B cell (primary cell): ENCODE data around the gene HARBI1.

Source experiments
- CTCF ChIP-seq: fragments of 200-600 bp; IDR thresholded peaks from one replicate; pipeline ENCODE4 v1.8.0; 2022; ENCODE audit warnings: antibody characterized with exemption, mild to moderate bottlenecking
- EZH2 ChIP-seq: IDR thresholded peaks from 2 replicates; pipeline ENCODE4 v1.6.1; 2012; ENCODE audit warnings: borderline replicate concordance, low read depth, mild to moderate bottlenecking, moderate library complexity, low read length; ENCODE audit not compliant: insufficient read depth, poor library complexity, severe bottlenecking

- TF ChIP-seq CTCF: peak; percentile 92
- TF ChIP-seq EZH2: no peak
Observed at GRCh38 chr11:46617134-46617971, at the start of gene HARBI1, which contains the start of gene ATG13.
